ENCODE data around the gene NTN5.

Gene NTN5

GRCh38 chr19:48674921-48675824, 2.4 kb upstream of the NTN5 start:
- Histone ChIP-seq H3K4me1 (ENCODE audit: control insufficient read depth, insufficient read depth, low read length) (peaks cover 3% of the 10 kb centered on the region), H3K9ac (ENCODE audit: low read depth, low read length) (peak overlapping the region; percentile 4), H3K4me3 (ENCODE audit: low read length) (no peak overlapping the region), H3K36me3 (ENCODE audit: insufficient read depth, low read length) (no peaks in the 10 kb centered on the region), H3K4me2 (ENCODE audit: low read length) (peak overlapping the region; percentile 32), H3K9me3 (replicated peaks; ENCODE audit: low read length) (no peaks in the 10 kb centered on the region), H3K27me3 (ENCODE audit: control insufficient read depth, insufficient read depth, low read length) (peaks cover 7% of the 10 kb centered on the region)

- Histone ChIP-seq H3K9me3 (replicated peaks; ENCODE audit: low read length) (no peaks in the 10 kb centered on the region), H3K36me3 (ENCODE audit: insufficient read depth, low read length) (no peaks in the 10 kb centered on the region), H3K4me2 (ENCODE audit: low read length) (no peak overlapping the region), H3K4me3 (ENCODE audit: low read length) (no peak overlapping the region), H3K9ac (ENCODE audit: low read depth, low read length) (no peak overlapping the region), H3K4me1 (ENCODE audit: control insufficient read depth, insufficient read depth, low read length) (peaks cover 3% of the 10 kb centered on the region), H3K27me3 (ENCODE audit: control insufficient read depth, insufficient read depth, low read length) (peaks cover 7% of the 10 kb centered on the region)
Measured at GRCh38 chr19:48674216-48674809, 1.5 kb upstream of the NTN5 start.

GRCh38 chr19:48673436-48674100, 751 bp upstream of the NTN5 start:
- peaks cover 7% of the 10 kb centered on the region for H3K27me3 ChIP-seq (ENCODE audit: control insufficient read depth, insufficient read depth, low read length)
- H3K9me3 ChIP-seq (replicated peaks; ENCODE audit: low read length) = no peaks in the 10 kb centered on the region
- H3K4me1 ChIP-seq (ENCODE audit: control insufficient read depth, insufficient read depth, low read length) = peaks cover 3% of the 10 kb centered on the region
- no peak overlapping the region for H3K9ac ChIP-seq (ENCODE audit: low read depth, low read length)
- no peak overlapping the region for H3K4me2 ChIP-seq (ENCODE audit: low read length)
- no peaks in the 10 kb centered on the region for H3K36me3 ChIP-seq (ENCODE audit: insufficient read depth, low read length)
- H3K4me3 ChIP-seq (ENCODE audit: low read length) = no peak overlapping the region

- Histone ChIP-seq H3K4me1 (ENCODE audit: control insufficient read depth, insufficient read depth, low read length) (peaks cover 3% of the 10 kb centered on the region), H3K9me3 (replicated peaks; ENCODE audit: low read length) (no peaks in the 10 kb centered on the region), H3K4me2 (ENCODE audit: low read length) (no peak overlapping the region), H3K9ac (ENCODE audit: low read depth, low read length) (no peak overlapping the region), H3K27me3 (ENCODE audit: control insufficient read depth, insufficient read depth, low read length) (peaks cover 3% of the 10 kb centered on the region), H3K4me3 (ENCODE audit: low read length) (no peak overlapping the region), H3K36me3 (ENCODE audit: insufficient read depth, low read length) (no peaks in the 10 kb centered on the region)
Measured at GRCh38 chr19:48671446-48671995, 1.3 kb downstream of the NTN5 start.

GRCh38 chr19:48670699-48671445, 1.9 kb downstream of the NTN5 start:
- Histone ChIP-seq H3K4me2 (ENCODE audit: low read length) (no peak overlapping the region), H3K4me1 (ENCODE audit: control insufficient read depth, insufficient read depth, low read length) (peaks cover 3% of the 10 kb centered on the region), H3K36me3 (ENCODE audit: insufficient read depth, low read length) (no peaks in the 10 kb centered on the region), H3K4me3 (ENCODE audit: low read length) (no peak overlapping the region), H3K27me3 (ENCODE audit: control insufficient read depth, insufficient read depth, low read length) (peaks cover 3% of the 10 kb centered on the region), H3K9me3 (replicated peaks; ENCODE audit: low read length) (no peaks in the 10 kb centered on the region), H3K9ac (ENCODE audit: low read depth, low read length) (no peak overlapping the region)

- Histone ChIP-seq H3K4me2 (ENCODE audit: low read length) (no peak overlapping the region), H3K9ac (ENCODE audit: low read depth, low read length) (no peak overlapping the region), H3K9me3 (replicated peaks; ENCODE audit: low read length) (no peaks in the 10 kb centered on the region), H3K4me3 (ENCODE audit: low read length) (no peak overlapping the region), H3K36me3 (ENCODE audit: insufficient read depth, low read length) (no peaks in the 10 kb centered on the region), H3K27me3 (ENCODE audit: control insufficient read depth, insufficient read depth, low read length) (peaks cover 3% of the 10 kb centered on the region), H3K4me1 (ENCODE audit: control insufficient read depth, insufficient read depth, low read length) (peaks cover under 1% of the 10 kb centered on the region)
Measured at GRCh38 chr19:48669903-48670668, 2.7 kb downstream of the NTN5 start.

GRCh38 chr19:48668761-48669160, 4.1 kb downstream of the NTN5 start:
- H3K9ac ChIP-seq (ENCODE audit: low read depth, low read length) = no peak overlapping the region
- no peak overlapping the region for H3K4me3 ChIP-seq (ENCODE audit: low read length)
- H3K9me3 ChIP-seq (replicated peaks; ENCODE audit: low read length) = no peaks in the 10 kb centered on the region
- no peaks in the 10 kb centered on the region for H3K4me1 ChIP-seq (ENCODE audit: control insufficient read depth, insufficient read depth, low read length)
- no peak overlapping the region for H3K4me2 ChIP-seq (ENCODE audit: low read length)
- peaks cover 3% of the 10 kb centered on the region for H3K27me3 ChIP-seq (ENCODE audit: control insufficient read depth, insufficient read depth, low read length)
- H3K36me3 ChIP-seq (ENCODE audit: insufficient read depth, low read length) = no peaks in the 10 kb centered on the region

- Histone ChIP-seq H3K4me2 (ENCODE audit: low read length) (no peak overlapping the region), H3K27me3 (ENCODE audit: control insufficient read depth, insufficient read depth, low read length) (peaks cover 3% of the 10 kb centered on the region), H3K9ac (ENCODE audit: low read depth, low read length) (no peak overlapping the region), H3K9me3 (replicated peaks; ENCODE audit: low read length) (no peaks in the 10 kb centered on the region), H3K4me3 (ENCODE audit: low read length) (no peak overlapping the region), H3K4me1 (ENCODE audit: control insufficient read depth, insufficient read depth, low read length) (no peaks in the 10 kb centered on the region), H3K36me3 (ENCODE audit: insufficient read depth, low read length) (no peaks in the 10 kb centered on the region)
Measured at GRCh38 chr19:48668332-48668731, 4.5 kb downstream of the NTN5 start.

- no peak overlapping the region for H3K4me2 ChIP-seq (ENCODE audit: low read length)
- no peaks in the 10 kb centered on the region for H3K9me3 ChIP-seq (replicated peaks; ENCODE audit: low read length)
- H3K4me1 ChIP-seq (ENCODE audit: control insufficient read depth, insufficient read depth, low read length) = peaks cover under 1% of the 10 kb centered on the region
- no peaks in the 10 kb centered on the region for H3K27me3 ChIP-seq (ENCODE audit: control insufficient read depth, insufficient read depth, low read length)
- no peak overlapping the region for H3K4me3 ChIP-seq (ENCODE audit: low read length)
- no peak overlapping the region for H3K9ac ChIP-seq (ENCODE audit: low read depth, low read length)
- H3K36me3 ChIP-seq (ENCODE audit: insufficient read depth, low read length) = no peaks in the 10 kb centered on the region
Measured at GRCh38 chr19:48665786-48666185, 7.0 kb downstream of the NTN5 start.

GRCh38 chr19:48664476-48664875, 8.3 kb downstream of the NTN5 start:
- Histone ChIP-seq H3K9me3 (replicated peaks; ENCODE audit: low read length) (no peaks in the 10 kb centered on the region), H3K4me2 (ENCODE audit: low read length) (no peak overlapping the region), H3K36me3 (ENCODE audit: insufficient read depth, low read length) (no peaks in the 10 kb centered on the region), H3K4me1 (ENCODE audit: control insufficient read depth, insufficient read depth, low read length) (peaks cover 2% of the 10 kb centered on the region), H3K9ac (ENCODE audit: low read depth, low read length) (no peak overlapping the region), H3K4me3 (ENCODE audit: low read length) (no peak overlapping the region), H3K27me3 (ENCODE audit: control insufficient read depth, insufficient read depth, low read length) (no peaks in the 10 kb centered on the region)
